IPS-20b (cell line): ENCODE measurements around the gene PTPRD.

ENCODE experiments used
- H3K27ac ChIP-seq: one replicate; pipeline ENCODE4 v1.5.1; 2013; ENCODE audit warnings: low read length
- H3K27me3 ChIP-seq: 2 replicates; pipeline ENCODE4 v1.6.1; 2013; ENCODE audit warnings: mild to moderate bottlenecking, low read length, inconsistent platforms; ENCODE audit not compliant: insufficient read depth
- H3K36me3 ChIP-seq: 2 replicates; pipeline ENCODE4 v1.6.1; 2013; ENCODE audit warnings: low read depth, mild to moderate bottlenecking, inconsistent platforms, low read length, moderate library complexity; ENCODE audit not compliant: insufficient read depth
- H3K4me1 ChIP-seq: 2 replicates; pipeline ENCODE4 v1.6.1; 2013; ENCODE audit warnings: mild to moderate bottlenecking, control low read depth, inconsistent platforms, low read length, moderate library complexity; ENCODE audit not compliant: insufficient read depth
- H3K4me3 ChIP-seq: 2 replicates; pipeline ENCODE4 v1.5.1; 2013; ENCODE audit warnings: mild to moderate bottlenecking, low read length, inconsistent platforms
- H3K9ac ChIP-seq: 2 replicates; pipeline ENCODE4 v1.6.1; 2013; ENCODE audit warnings: low read depth, mild to moderate bottlenecking, inconsistent platforms, low read length, moderate library complexity
- H3K9me3 ChIP-seq: 2 replicates; pipeline ENCODE4 v1.6.1; 2013; ENCODE audit warnings: mild to moderate bottlenecking, low read depth, low read length, inconsistent platforms; ENCODE audit not compliant: insufficient read depth

PTPRD gene

DNA sequence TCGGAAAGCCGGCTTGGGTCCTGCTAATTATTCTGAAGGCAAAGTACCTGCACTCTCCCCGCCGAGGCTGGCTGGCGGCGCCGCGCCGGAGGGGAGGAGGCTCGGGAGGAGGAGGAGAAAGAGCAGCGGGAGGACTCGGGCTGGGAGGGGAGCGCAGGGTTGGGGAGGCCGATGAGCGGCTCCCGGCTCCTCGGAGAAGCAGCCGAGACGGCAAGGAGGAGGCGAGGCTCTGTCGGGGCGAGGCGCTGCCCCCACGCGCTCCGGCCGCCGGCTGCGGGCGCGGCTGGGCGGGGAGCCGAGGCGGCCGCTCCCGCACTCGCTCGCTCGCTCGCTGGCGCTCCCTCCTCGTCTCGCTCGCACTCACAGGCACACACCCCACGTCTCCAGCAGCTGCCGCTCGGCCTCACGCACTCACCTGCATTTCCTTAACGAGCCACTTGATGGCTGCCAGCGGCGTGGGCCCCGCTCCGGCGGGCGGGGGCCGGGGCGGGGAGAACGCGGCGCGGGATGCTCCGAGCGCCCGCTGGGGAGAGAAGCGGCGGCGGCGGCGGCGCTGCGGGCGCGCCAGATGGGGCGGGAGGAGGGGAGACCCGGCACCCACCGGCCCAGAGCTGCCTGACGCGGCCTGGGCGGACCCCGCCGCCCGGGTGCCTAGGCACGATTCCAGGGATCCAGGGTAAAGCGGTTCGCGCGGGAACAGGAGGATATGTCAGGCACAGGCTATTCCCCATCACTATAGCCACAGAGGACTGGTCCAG, at the start of gene PTPRD:
PTPRD (minus strand) TSS at position 362 of the 758 bp plus-strand sequence.
- H3K9ac ChIP-seq, result peak within 1 kb of the TSS; percentile 76; the same call in 1 of the 2 replicates
- peaks cover 11% of the 10 kb centered on the region; the same call in 1 of the 2 replicates for H3K4me1 ChIP-seq
- H3K4me3 ChIP-seq, result peak within 1 kb of the TSS; percentile 91
- no peaks in the 10 kb centered on the region for H3K9me3 ChIP-seq
- no peak within 1 kb of the TSS for H3K27ac ChIP-seq
- H3K27me3 ChIP-seq, result peaks cover 58% of the 10 kb centered on the region
- H3K36me3 ChIP-seq, result no peaks in the 10 kb centered on the region

GRCh38 chr9:10661994-10662393, 49.2 kb upstream of the PTPRD start:
- Histone ChIP-seq H3K9me3 (no peaks in the 10 kb centered on the region), H3K27me3 (no peaks in the 10 kb centered on the region), H3K27ac (no peak overlapping the region), H3K4me3 (no peak overlapping the region), H3K9ac (no peak overlapping the region), H3K4me1 (no peaks in the 10 kb centered on the region), H3K36me3 (no peaks in the 10 kb centered on the region)

- Histone ChIP-seq H3K4me3 (no peak overlapping the region), H3K27ac (no peak overlapping the region), H3K36me3 (no peaks in the 10 kb centered on the region), H3K9me3 (no peaks in the 10 kb centered on the region), H3K27me3 (no peaks in the 10 kb centered on the region), H3K9ac (no peak overlapping the region), H3K4me1 (no peaks in the 10 kb centered on the region)
Observed at GRCh38 chr9:10661376-10661775, 48.6 kb upstream of the PTPRD start.

DNA sequence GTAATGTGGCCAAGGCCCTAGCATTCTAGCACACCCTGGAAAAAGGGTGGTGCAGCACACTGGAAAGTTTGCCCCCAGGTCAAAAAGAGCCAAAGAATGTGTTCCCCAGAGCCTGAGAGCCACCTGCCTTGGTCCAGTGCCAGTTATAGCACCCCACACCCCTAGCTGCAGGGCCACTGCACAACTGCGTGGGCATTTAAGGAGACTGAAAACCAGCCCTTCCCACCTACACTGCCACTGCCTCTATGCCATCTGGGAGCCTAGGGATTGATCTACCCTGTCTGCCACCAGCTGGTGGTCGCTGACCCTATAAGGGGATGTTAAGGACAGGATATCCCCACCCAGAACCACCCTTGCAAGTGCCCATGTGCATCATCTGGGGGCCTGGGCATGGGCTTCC, 38.2 kb upstream of the PTPRD start:
- Histone ChIP-seq H3K4me3 (no peak overlapping the region), H3K9me3 (peaks cover 4% of the 10 kb centered on the region; the same call in 1 of the 2 replicates), H3K27ac (no peak overlapping the region), H3K36me3 (no peaks in the 10 kb centered on the region), H3K27me3 (no peaks in the 10 kb centered on the region), H3K9ac (no peak overlapping the region), H3K4me1 (no peaks in the 10 kb centered on the region)

- no peak overlapping the region for H3K27ac ChIP-seq
Observed at GRCh38 chr9:10649076-10649475, 36.3 kb upstream of the PTPRD start.

GRCh38 chr9:10633785-10634184, 21.0 kb upstream of the PTPRD start:
- H3K4me3 ChIP-seq, result no peak overlapping the region
- no peaks in the 10 kb centered on the region for H3K27me3 ChIP-seq
- H3K36me3 ChIP-seq, result no peaks in the 10 kb centered on the region
- no peak overlapping the region for H3K9ac ChIP-seq
- no peaks in the 10 kb centered on the region for H3K4me1 ChIP-seq
- H3K9me3 ChIP-seq, result no peaks in the 10 kb centered on the region
- no peak overlapping the region for H3K27ac ChIP-seq

More at GRCh38 chr9:10649076-10649475, 36.3 kb upstream of the PTPRD start:
- Histone ChIP-seq H3K9me3 (peaks cover 4% of the 10 kb centered on the region; the same call in 1 of the 2 replicates), H3K4me3 (no peak overlapping the region), H3K27me3 (no peaks in the 10 kb centered on the region), H3K36me3 (no peaks in the 10 kb centered on the region), H3K4me1 (no peaks in the 10 kb centered on the region), H3K9ac (no peak overlapping the region)

DNA sequence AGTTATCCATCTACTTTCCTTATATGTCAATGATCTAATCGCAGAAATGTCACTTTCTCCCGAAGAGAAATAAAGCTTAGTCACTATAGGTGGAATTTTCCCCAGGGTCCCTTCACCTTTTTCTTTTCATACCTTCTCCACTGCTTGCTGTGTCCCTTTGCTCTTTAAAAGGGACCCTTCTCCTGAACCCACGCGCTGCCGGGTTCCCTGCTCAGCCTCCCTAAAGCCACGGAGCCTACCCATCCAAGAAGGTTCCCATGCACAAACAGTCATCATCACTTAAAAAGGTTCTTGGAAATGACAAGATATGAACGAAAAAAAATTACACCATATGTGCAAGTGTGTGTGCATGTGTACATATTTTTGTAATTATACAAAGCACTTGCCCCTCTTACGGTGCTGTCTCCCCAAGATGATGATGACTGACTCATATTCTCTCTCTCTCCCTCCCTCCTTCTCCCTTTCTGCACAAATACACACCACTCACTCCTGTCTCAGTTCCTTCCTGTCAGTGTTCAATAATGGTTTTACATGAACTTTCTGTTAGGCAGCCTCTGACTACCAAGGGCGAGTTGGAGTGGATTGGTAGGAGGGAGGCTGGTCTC, 1.5 kb upstream of the PTPRD start:
- H3K27ac ChIP-seq, result no peak overlapping the region
- no peak overlapping the region for H3K9ac ChIP-seq
- H3K4me1 ChIP-seq, result peaks cover 11% of the 10 kb centered on the region; the same call in 1 of the 2 replicates
- H3K36me3 ChIP-seq, result no peaks in the 10 kb centered on the region
- H3K9me3 ChIP-seq, result no peaks in the 10 kb centered on the region
- no peak overlapping the region for H3K4me3 ChIP-seq
- peaks cover 58% of the 10 kb centered on the region for H3K27me3 ChIP-seq

- H3K4me3 ChIP-seq, result peak overlapping the region; percentile 91
Observed at GRCh38 chr9:10613419-10613818, 617 bp upstream of the PTPRD start.

DNA sequence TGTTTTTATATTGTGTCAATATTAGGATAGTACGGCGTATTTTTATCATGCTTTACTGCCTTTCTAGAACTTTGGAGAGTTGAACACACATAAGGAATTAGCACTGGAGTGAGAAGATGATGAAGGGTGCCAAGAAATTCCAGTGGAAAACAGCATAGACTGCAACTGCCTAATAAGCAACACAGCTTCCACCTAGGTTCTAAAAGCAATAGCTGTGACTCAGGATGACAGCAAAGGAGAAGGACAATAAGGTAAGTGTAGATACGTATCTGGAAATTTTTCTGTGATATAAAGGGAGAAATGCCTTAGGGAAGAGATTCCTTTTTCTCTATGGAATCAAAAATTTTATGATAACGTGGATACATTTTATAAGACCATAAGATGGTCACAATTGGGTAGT, 7.4 kb downstream of the PTPRD start:
- no peak overlapping the region for H3K9ac ChIP-seq
- 0 out of 2 replicates have a peak, but pooled peaks cover 2% of the 10 kb centered on the region for H3K4me1 ChIP-seq
- H3K4me3 ChIP-seq, result no peak overlapping the region
- H3K27me3 ChIP-seq, result peaks cover 6% of the 10 kb centered on the region
- H3K27ac ChIP-seq, result no peak overlapping the region
- no peaks in the 10 kb centered on the region for H3K36me3 ChIP-seq
- H3K9me3 ChIP-seq, result no peaks in the 10 kb centered on the region

More at GRCh38 chr9:10613419-10613818, 617 bp upstream of the PTPRD start:
- peaks cover 11% of the 10 kb centered on the region; the same call in 1 of the 2 replicates for H3K4me1 ChIP-seq
- H3K9me3 ChIP-seq, result no peaks in the 10 kb centered on the region
- no peak overlapping the region; the same call in 1 of the 2 replicates for H3K9ac ChIP-seq
- H3K36me3 ChIP-seq, result no peaks in the 10 kb centered on the region
- H3K27ac ChIP-seq, result no peak overlapping the region
- H3K27me3 ChIP-seq, result peaks cover 58% of the 10 kb centered on the region

GRCh38 chr9:10604927-10605326, 7.9 kb downstream of the PTPRD start:
- Histone ChIP-seq H3K4me3 (no peak overlapping the region), H3K36me3 (no peaks in the 10 kb centered on the region), H3K27ac (no peak overlapping the region), H3K9me3 (no peaks in the 10 kb centered on the region), H3K4me1 (0 out of 2 replicates have a peak, but pooled peaks cover 1% of the 10 kb centered on the region), H3K9ac (no peak overlapping the region), H3K27me3 (0 out of 2 replicates have a peak, but pooled peaks cover 1% of the 10 kb centered on the region)

GRCh38 chr9:10597801-10598200, 15.0 kb downstream of the PTPRD start:
- Histone ChIP-seq H3K27me3 (no peaks in the 10 kb centered on the region), H3K9ac (no peak overlapping the region), H3K4me1 (no peaks in the 10 kb centered on the region), H3K36me3 (no peaks in the 10 kb centered on the region), H3K9me3 (no peaks in the 10 kb centered on the region), H3K27ac (no peak overlapping the region), H3K4me3 (no peak overlapping the region)

DNA sequence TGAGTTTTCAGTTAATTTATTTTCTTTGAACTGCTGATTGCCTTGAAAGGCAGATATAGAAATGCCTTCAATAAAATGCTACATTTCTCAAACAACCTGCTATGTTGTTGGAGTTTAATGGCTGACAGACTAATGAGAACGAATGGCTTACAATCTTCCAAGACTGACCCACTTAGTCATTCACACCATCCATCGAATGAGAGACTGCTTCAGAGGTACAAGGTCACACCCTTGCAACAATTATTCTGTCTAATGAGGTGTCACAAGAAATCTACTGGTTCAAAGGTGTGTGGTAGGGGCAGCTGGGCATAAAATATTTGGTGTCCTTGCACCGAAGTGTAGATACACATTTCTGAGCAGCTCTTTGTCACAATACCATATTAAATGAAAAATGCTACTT, 18.3 kb downstream of the PTPRD start:
- Histone ChIP-seq H3K9ac (no peak overlapping the region), H3K9me3 (no peaks in the 10 kb centered on the region), H3K4me3 (no peak overlapping the region), H3K27me3 (no peaks in the 10 kb centered on the region), H3K27ac (no peak overlapping the region), H3K36me3 (no peaks in the 10 kb centered on the region), H3K4me1 (no peaks in the 10 kb centered on the region)
